ENCODE data around the gene KLB.
"Not testable (repeated sequence)": the region's sequence is repeated elsewhere in the genome, so short reads cannot be mapped to it uniquely, and the experiment has no call there.

KLB gene

GRCh38 chr4:39427520-39428114 lies 20.9 kb downstream of the KLB start:
- no peak for DNase-seq

- no peak for DNase-seq
These were observed 23.0 kb downstream of the KLB start for GRCh38 chr4:39429476-39430334.

GRCh38 chr4:39433878-39434492 lies 27.3 kb downstream of the KLB start:
- DNase-seq = no peak

GRCh38 chr4:39435659-39436563 lies 29.2 kb downstream of the KLB start:
- DNase-seq = no peak

GRCh38 chr4:39441593-39441992 lies 34.9 kb downstream of the KLB start:
- no peak for DNase-seq

- no peak for DNase-seq
These were observed 36.3 kb downstream of the KLB start for GRCh38 chr4:39442998-39443397.

GRCh38 chr4:39446483-39446841 lies 39.7 kb downstream of the KLB start:
- DNase-seq = no peak

GRCh38 chr4:39446842-39447573 lies 40.3 kb downstream of the KLB start:
- no peak for DNase-seq

- no peak for DNase-seq
These were observed 43.9 kb downstream of the KLB start for GRCh38 chr4:39450618-39451017.

- DNase-seq = no peak
These were observed 44.8 kb downstream of the KLB start for GRCh38 chr4:39451423-39452023.

GRCh38 chr4:39452153-39452859 lies 45.6 kb downstream of the KLB start:
- DNase-seq = no peak

GRCh38 chr4:39452860-39453587 lies 46.3 kb downstream of the KLB start:
- no peak for DNase-seq

GRCh38 chr4:39453738-39454137 lies 47.0 kb downstream of the KLB start:
- no peak for DNase-seq

- no peak for DNase-seq
These were observed 48.8 kb downstream of the KLB start for GRCh38 chr4:39455486-39455885.

- no peak for DNase-seq
These were observed 50.4 kb downstream of the KLB start for GRCh38 chr4:39456946-39457763.

GRCh38 chr4:39458161-39458504 lies 51.4 kb downstream of the KLB start:
- DNase-seq = not testable (repeated sequence)

- DNase-seq = peak; percentile 84
These were observed 52.0 kb downstream of the KLB start, which contains the start of the genes LIAS and RPL9 for GRCh38 chr4:39458505-39459300. LIAS (plus strand) TSS chr4:39459056; CDS start chr4:39459118, 62 bp downstream. RPL9 (minus strand) TSS chr4:39458922; CDS start chr4:39458439, 483 bp downstream.

GRCh38 chr4:39464886-39465501 lies 58.3 kb downstream of the KLB start:
- DNase-seq = peak; percentile 6

All from NCI-H524 treated with DMSO at 0.1 percent for 48 hours (cell line).